OCI-LY3 (cell line): ENCODE results near the gene DNAJC24.

Source experiments
- H2AFZ ChIP-seq: fragments of 200-600, 300-600 bp; shearing (Covaris generic); 2 replicates; pipeline ENCODE4 v1.6.0; 2014; ENCODE audit warnings: antibody characterized with exemption, low read depth, low read length
- H3K27ac ChIP-seq: fragments of 200-600, 300-600 bp; sonication (generic); 2 replicates; pipeline ENCODE4 v1.5.1; 2014; ENCODE audit warnings: mild to moderate bottlenecking, low read length, moderate library complexity, mixed read lengths
- H3K27me3 ChIP-seq: fragments of 200-600, 300-600 bp; sonication (generic); 2 replicates; pipeline ENCODE4 v1.6.1; 2014; ENCODE audit warnings: low read depth, low read length, mixed read lengths
- H3K36me3 ChIP-seq: fragments of 200-600, 300-600 bp; sonication (generic); replicated peaks from 2 replicates; pipeline ENCODE3; 2014; ENCODE audit warnings: low read depth, low read length, mixed read lengths
- H3K4me1 ChIP-seq: fragments of 300-600, 200-600 bp; sonication (generic); 2 replicates; pipeline ENCODE4 v1.6.1; 2014; ENCODE audit warnings: low read length, mixed read lengths
- H3K4me2 ChIP-seq: fragments of 200-600, 300-600 bp; sonication (generic); 2 replicates; pipeline ENCODE4 v1.6.1; 2014; ENCODE audit warnings: low read length, mixed read lengths
- H3K4me3 ChIP-seq: fragments of 300-600, 200-600 bp; sonication (generic); 2 replicates; pipeline ENCODE4 v1.5.1; 2014; ENCODE audit warnings: antibody characterized with exemption, mild to moderate bottlenecking, low read length, moderate library complexity
- H3K79me2 ChIP-seq: fragments of 300-600, 200-600 bp; shearing (Covaris generic); 2 replicates; pipeline ENCODE4 v1.6.1; 2014; ENCODE audit warnings: mild to moderate bottlenecking, low read length, mixed read lengths
- H3K9ac ChIP-seq: fragments of 300-600, 200-600 bp; shearing (Covaris generic); 2 replicates; pipeline ENCODE4 v1.6.0; 2014; ENCODE audit warnings: mild to moderate bottlenecking, low read length, moderate library complexity
- H3K9me3 ChIP-seq: fragments of 200-600, 300-600 bp; shearing (Covaris generic); 2 replicates; pipeline ENCODE4 v1.6.1; 2014; ENCODE audit warnings: low read length, mixed read lengths; ENCODE audit not compliant: insufficient read depth
- H4K20me1 ChIP-seq: fragments of 200-600, 300-600 bp; sonication (generic); 2 replicates; pipeline ENCODE4 v1.6.1; 2016; ENCODE audit warnings: low read length, mixed read lengths; ENCODE audit not compliant: insufficient read depth
- CTCF ChIP-seq: fragments of 200-600, 300-600 bp; sonication (generic); IDR thresholded peaks from 2 replicates; pipeline ENCODE4 v1.5.1; 2014; ENCODE audit warnings: antibody characterized with exemption, low read length, low read depth
- EZH2phosphoT487 ChIP-seq: fragments of 200-600 bp; shearing (Covaris generic); IDR thresholded peaks from 2 replicates; pipeline ENCODE4 v1.6.1; 2018; ENCODE audit warnings: antibody characterized with exemption, mixed run types, low read depth

DNAJC24 gene

GRCh38 chr11:31412946-31413345, 43.3 kb downstream of the DNAJC24 start:
- Histone ChIP-seq H3K36me3 (no peaks in the 10 kb centered on the region), H3K4me1 (no peaks in the 10 kb centered on the region), H4K20me1 (no peaks in the 10 kb centered on the region), H3K27ac (no peak overlapping the region), H3K9ac (no peak overlapping the region), H3K27me3 (no peaks in the 10 kb centered on the region), H3K79me2 (no peaks in the 10 kb centered on the region), H3K4me2 (no peak overlapping the region), H3K9me3 (no peaks in the 10 kb centered on the region), H2AFZ (no peak overlapping the region), H3K4me3 (no peak overlapping the region)
- TF ChIP-seq CTCF: no peak
- no peak for TF ChIP-seq EZH2phosphoT487

GRCh38 chr11:31414338-31414737, 44.7 kb downstream of the DNAJC24 start:
- Histone ChIP-seq H3K9ac (no peak overlapping the region), H3K4me1 (no peaks in the 10 kb centered on the region), H3K4me2 (no peak overlapping the region), H3K36me3 (no peaks in the 10 kb centered on the region), H2AFZ (no peak overlapping the region), H3K79me2 (no peaks in the 10 kb centered on the region), H3K27me3 (no peaks in the 10 kb centered on the region), H3K9me3 (no peaks in the 10 kb centered on the region), H3K4me3 (no peak overlapping the region), H4K20me1 (no peaks in the 10 kb centered on the region), H3K27ac (no peak overlapping the region)
- TF ChIP-seq EZH2phosphoT487 (no peak), CTCF (no peak)

GRCh38 chr11:31415435-31415834, 45.8 kb downstream of the DNAJC24 start:
- H3K4me3 ChIP-seq: no peak overlapping the region
- no peaks in the 10 kb centered on the region for H3K27me3 ChIP-seq
- no peak overlapping the region for H3K27ac ChIP-seq
- no peaks in the 10 kb centered on the region for H3K36me3 ChIP-seq
- no peak overlapping the region for H2AFZ ChIP-seq
- H4K20me1 ChIP-seq: no peaks in the 10 kb centered on the region
- TF ChIP-seq EZH2phosphoT487 (no peak), CTCF (no peak)
- no peak overlapping the region for H3K9ac ChIP-seq
- H3K9me3 ChIP-seq: no peaks in the 10 kb centered on the region
- H3K4me1 ChIP-seq: no peaks in the 10 kb centered on the region
- no peak overlapping the region for H3K4me2 ChIP-seq
- no peaks in the 10 kb centered on the region for H3K79me2 ChIP-seq

GRCh38 chr11:31417357-31417756, 47.7 kb downstream of the DNAJC24 start:
- Histone ChIP-seq H4K20me1 (no peaks in the 10 kb centered on the region), H2AFZ (no peak overlapping the region), H3K9ac (no peak overlapping the region), H3K4me1 (no peaks in the 10 kb centered on the region), H3K4me3 (no peak overlapping the region), H3K9me3 (no peaks in the 10 kb centered on the region), H3K27me3 (no peaks in the 10 kb centered on the region), H3K36me3 (no peaks in the 10 kb centered on the region), H3K4me2 (no peak overlapping the region), H3K79me2 (no peaks in the 10 kb centered on the region), H3K27ac (no peak overlapping the region)
- no peak for TF ChIP-seq CTCF
- TF ChIP-seq EZH2phosphoT487: no peak
